Thymus (tissue), 11 donors: ENCODE measurements around the gene TATDN2. TPM values are rescaled to one million over a fixed set of nuclear protein-coding genes. Genes with fewer than 3 reads are reported as not detected.
A peak's percentile ranks its signal among the peaks of the same experiment; 100 is the strongest.

Experiments used
- DNase-seq, 9 donors: peaks; one replicate each; pipeline ENCODE4 v3.0.0-alpha.2; 2013; ENCODE audit warnings: low spot score in 9 of 9, low read depth in 6 of 9, missing footprints in 1 of 9
- H3K27ac ChIP-seq, 2 donors: one replicate each; pipeline ENCODE4 v1.5.1; 2013; ENCODE audit warnings: control low read depth in 1 of 2, low read depth in 1 of 2, low read length in 1 of 2, mild to moderate bottlenecking in 1 of 2, moderate library complexity in 1 of 2
- H3K27me3 ChIP-seq, 2 donors: one replicate each; pipeline ENCODE4 v1.5.1; 2013; ENCODE audit warnings: low read length in 1 of 2; ENCODE audit not compliant: control insufficient read depth in 2 of 2, insufficient read depth in 1 of 2
- H3K36me3 ChIP-seq, 2 donors: one replicate each; pipeline ENCODE4 v1.5.1; 2013; ENCODE audit warnings: low read length in 1 of 2, mild to moderate bottlenecking in 1 of 2, moderate library complexity in 1 of 2; ENCODE audit not compliant: control insufficient read depth in 2 of 2, insufficient read depth in 2 of 2
- H3K4me1 ChIP-seq, 2 donors: one replicate each; pipeline ENCODE4 v1.5.1; 2013; ENCODE audit warnings: low read length in 2 of 2; ENCODE audit not compliant: control insufficient read depth in 2 of 2, insufficient read depth in 2 of 2
- H3K4me3 ChIP-seq, 2 donors: one replicate each; pipeline ENCODE4 v1.5.1; 2013; ENCODE audit warnings: low read length in 2 of 2, control low read depth in 1 of 2, mild to moderate bottlenecking in 1 of 2
- H3K9me3 ChIP-seq, 2 donors: one replicate each; pipeline ENCODE4 v1.5.1; 2013; ENCODE audit warnings: low read length in 1 of 2, mild to moderate bottlenecking in 1 of 2; ENCODE audit not compliant: control insufficient read depth in 2 of 2, insufficient read depth in 1 of 2
- WGBS: extraction: QIAGEN DNeasy Blood & Tissue Kit; methylation state at CpG from one replicate; pipeline ENCODE4 v1.1.7; 2013; 5-methylcytosine and 5-hydroxymethylcytosine counted together
- polyA plus RNA-seq: library from polyadenylated mRNA; stranded (reverse); fragments of 200-250 nt; gene quantifications from one replicate; pipeline ENCODE4 v1.2.3, GENCODE V29; 2013
- total RNA-seq: library from RNA; stranded (reverse); fragments of 120-200 nt; gene quantifications from one replicate; pipeline ENCODE4 v1.2.4, GENCODE V29; 2013
- donor health status: healthy.

The TATDN2 gene
- total and polyA plus RNA-seq, 2 donors: 19.2 to 24.4 TPM

DNA sequence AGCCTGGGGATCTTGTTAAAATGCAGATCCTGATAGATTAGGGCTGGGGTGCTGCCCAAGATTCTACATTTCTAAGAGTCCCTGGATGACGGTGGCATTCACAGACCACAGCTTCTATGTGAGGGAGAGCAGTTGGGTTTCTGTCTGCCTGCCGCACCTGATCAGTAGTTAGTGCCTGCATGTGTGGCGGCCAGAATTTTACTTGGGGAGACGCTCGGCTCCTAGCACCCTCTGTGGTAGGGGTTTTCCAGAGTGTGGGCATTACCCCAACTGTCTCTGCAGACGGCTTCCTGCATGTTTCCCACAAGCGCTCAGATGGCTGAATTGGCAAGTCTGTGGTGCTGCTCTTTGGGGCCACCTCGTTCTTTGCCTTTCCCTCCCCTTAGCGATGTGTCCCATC lies 36.2 kb downstream of the TATDN2 start:
- no peaks in the 10 kb centered on the region for H3K9me3 ChIP-seq
- 30% methylated on average over 9 of the region's 9 CpGs for WGBS
- H3K4me3 ChIP-seq: no peak overlapping the region
- peaks cover 61 to 87% of the 10 kb centered on the region in 2 donors for H3K36me3 ChIP-seq
- peaks cover 0 to 13% of the 10 kb centered on the region in 2 donors for H3K4me1 ChIP-seq
- no peaks in the 10 kb centered on the region for H3K27me3 ChIP-seq
- no peak overlapping the region for H3K27ac ChIP-seq
- no peak for DNase-seq

DNA sequence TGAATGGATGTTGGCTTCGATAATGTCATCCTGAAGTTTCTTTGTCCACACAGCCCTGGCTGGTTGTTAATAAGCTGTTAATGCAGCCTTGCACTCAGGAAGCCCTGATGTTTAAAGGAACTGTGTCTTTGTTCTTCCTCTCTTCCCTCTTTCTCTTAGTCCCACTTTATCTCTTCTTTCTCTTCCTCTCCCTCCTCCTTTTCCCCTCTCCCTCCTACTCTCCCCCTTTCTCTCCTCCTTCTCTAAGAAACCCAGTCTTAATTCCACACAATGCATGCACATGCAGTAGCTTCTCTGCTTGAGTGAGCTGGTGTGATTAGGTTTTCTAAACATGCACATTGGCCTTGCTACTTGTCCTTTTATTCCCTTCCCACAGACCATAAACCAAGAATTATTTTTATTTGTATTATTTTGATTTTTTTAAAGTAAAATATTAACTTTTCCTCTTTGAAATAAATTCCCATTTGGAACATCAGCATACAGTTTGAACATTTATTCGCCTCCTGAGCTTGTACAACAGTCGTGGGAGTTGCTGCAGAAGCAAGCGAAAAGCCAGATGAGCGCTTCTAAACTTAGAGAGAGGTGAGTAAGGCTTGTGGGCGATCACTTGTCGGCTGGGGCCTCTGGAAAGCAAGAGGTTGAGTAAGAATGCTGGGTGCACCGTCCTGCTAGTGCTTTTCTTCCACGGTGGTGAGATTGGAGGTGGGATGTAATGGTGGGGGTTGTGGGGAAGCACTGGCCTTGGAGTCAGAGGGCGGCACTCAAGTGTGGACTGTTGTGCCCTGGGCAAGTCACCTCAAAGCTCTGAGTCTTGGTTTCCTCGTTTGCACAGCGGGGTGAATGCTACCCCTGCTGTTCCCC lies 37.2 kb downstream of the TATDN2 start:
- Histone ChIP-seq H3K27me3 (no peaks in the 10 kb centered on the region), H3K9me3 (no peaks in the 10 kb centered on the region), H3K36me3 (peaks cover 50 to 77% of the 10 kb centered on the region in 2 donors), H3K27ac (no peak overlapping the region), H3K4me1 (peaks cover 0 to 13% of the 10 kb centered on the region in 2 donors), H3K4me3 (no peak overlapping the region)
- 92% methylated on average over 12 of the region's 12 CpGs for WGBS
- no peak for DNase-seq

DNA sequence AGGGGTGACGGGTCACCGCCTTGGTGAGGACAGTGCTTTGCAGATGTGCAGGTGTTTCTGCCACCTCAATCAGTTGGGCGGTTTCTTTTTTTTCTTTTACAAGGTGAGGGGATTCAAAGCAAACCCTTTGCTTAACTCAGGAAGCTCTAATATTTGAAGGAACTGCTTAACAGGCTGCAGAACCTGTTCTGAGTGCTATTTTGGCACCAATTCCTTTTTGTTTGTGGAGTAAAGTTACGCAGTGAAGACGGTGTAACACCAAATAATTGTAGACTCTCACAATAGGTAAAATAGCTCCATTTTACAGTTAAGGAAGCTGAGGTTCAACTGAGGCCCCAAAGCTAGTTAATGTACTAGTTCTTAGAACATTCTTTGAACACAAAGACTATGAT lies 37.9 kb downstream of the TATDN2 start:
- no peak for DNase-seq
- H3K27me3 ChIP-seq: no peaks in the 10 kb centered on the region
- H3K4me1 ChIP-seq: peaks cover 0 to 14% of the 10 kb centered on the region in 2 donors
- no peak overlapping the region for H3K4me3 ChIP-seq
- H3K27ac ChIP-seq: no peak overlapping the region
- H3K36me3 ChIP-seq: peaks cover 47 to 76% of the 10 kb centered on the region in 2 donors
- H3K9me3 ChIP-seq: no peaks in the 10 kb centered on the region
- 92% methylated on average over 5 of the region's 5 CpGs for WGBS

GRCh38 chr3:10286596-10287295 lies 38.5 kb downstream of the TATDN2 start:
- Histone ChIP-seq H3K27ac (no peak overlapping the region), H3K9me3 (no peaks in the 10 kb centered on the region), H3K36me3 (peaks cover 46 to 79% of the 10 kb centered on the region in 2 donors), H3K4me3 (no peak overlapping the region), H3K4me1 (peaks cover 0 to 18% of the 10 kb centered on the region in 2 donors), H3K27me3 (no peaks in the 10 kb centered on the region)
- WGBS: 94% methylated on average over 2 of the region's 2 CpGs
- peak in 6 of 9 donors; percentile 26 to 73 (median 42) for DNase-seq

DNA sequence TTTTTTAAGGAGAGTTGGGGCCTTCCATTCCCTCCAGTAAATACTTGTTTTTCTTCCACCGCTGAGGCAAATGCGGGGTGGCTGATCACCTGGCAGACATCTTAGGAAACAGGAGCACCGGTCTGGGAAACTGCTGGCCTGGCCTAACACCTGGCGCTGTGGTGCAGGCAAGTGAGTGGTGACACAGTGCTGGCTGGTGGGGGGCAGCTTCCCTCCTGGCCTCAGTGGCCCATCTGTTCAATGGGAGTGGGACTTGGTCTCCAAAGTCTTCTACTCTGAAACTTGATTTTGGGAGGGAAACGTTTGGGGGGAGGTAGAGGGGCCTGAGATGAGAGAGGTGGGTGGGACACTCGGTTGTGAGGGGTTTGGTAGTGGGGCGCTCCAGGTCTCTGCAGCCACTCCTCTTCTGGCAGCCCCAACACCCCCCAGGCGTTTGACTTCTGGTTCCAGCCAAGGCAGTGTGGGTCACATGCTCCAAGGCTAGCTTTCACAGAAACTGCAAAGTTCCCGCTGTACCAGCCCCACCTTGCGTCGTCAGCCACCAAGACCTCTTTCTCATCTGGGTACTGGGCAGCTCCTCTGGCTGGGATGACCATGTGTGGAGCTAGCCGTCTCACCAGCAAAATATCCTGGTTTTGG lies 39.8 kb downstream of the TATDN2 start:
- no peak for DNase-seq
- 98% methylated on average over 12 of the region's 12 CpGs for WGBS
- peaks cover 38 to 72% of the 10 kb centered on the region in 2 donors for H3K36me3 ChIP-seq

DNA sequence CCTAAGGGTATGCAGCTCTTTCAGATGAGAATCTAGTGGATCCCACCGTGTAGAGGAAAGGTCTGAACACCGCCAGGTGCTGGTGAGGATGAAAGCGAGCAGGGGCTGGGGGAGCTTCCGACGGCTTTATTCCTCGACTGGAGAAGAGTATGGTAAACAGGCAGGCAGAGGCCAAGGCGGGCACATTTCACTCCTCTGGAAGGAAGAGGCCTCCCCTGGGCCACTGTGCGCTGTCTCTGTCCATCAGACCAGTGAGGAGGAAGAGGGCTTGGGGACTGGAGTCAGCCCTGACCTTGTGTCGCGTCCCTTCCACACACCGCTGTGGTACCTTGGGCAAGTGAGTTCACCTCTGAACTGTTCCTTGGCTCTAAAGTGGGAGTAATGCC lies 40.3 kb downstream of the TATDN2 start:
- no peak for DNase-seq
- Histone ChIP-seq H3K27me3 (no peaks in the 10 kb centered on the region), H3K4me1 (peaks cover 0 to 30% of the 10 kb centered on the region in 2 donors), H3K27ac (no peak overlapping the region), H3K9me3 (no peaks in the 10 kb centered on the region), H3K36me3 (peaks cover 33 to 69% of the 10 kb centered on the region in 2 donors), H3K4me3 (no peak overlapping the region)
- 98% methylated on average over 11 of the region's 11 CpGs for whole genome bisulfite sequencing

More for the DNA sequence above, 39.8 kb downstream of the TATDN2 start:
- Histone ChIP-seq H3K9me3 (no peaks in the 10 kb centered on the region), H3K27ac (no peak overlapping the region), H3K4me3 (no peak overlapping the region), H3K27me3 (no peaks in the 10 kb centered on the region), H3K4me1 (peaks cover 0 to 28% of the 10 kb centered on the region in 2 donors)

DNA sequence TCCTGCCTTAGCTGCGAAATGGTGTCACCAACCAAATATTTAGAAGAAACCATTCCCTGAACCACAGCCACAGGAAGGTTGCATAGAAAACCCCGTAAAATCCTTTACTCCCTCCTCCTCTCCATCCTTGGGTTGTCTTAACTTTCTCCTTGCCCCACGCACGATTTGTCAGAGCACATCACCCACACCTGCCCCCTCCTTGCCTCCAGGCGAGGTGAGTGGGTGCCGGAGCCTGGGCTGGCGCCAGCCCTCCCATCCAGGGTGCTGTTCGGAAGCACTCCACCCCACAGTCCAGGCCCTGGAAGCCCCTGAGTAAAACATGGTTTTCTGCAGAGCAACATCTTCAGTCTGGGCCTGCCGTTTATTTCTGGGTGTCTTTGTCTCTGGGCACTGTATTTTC lies 40.8 kb downstream of the TATDN2 start:
- H3K27ac ChIP-seq: no peak overlapping the region

DNA sequence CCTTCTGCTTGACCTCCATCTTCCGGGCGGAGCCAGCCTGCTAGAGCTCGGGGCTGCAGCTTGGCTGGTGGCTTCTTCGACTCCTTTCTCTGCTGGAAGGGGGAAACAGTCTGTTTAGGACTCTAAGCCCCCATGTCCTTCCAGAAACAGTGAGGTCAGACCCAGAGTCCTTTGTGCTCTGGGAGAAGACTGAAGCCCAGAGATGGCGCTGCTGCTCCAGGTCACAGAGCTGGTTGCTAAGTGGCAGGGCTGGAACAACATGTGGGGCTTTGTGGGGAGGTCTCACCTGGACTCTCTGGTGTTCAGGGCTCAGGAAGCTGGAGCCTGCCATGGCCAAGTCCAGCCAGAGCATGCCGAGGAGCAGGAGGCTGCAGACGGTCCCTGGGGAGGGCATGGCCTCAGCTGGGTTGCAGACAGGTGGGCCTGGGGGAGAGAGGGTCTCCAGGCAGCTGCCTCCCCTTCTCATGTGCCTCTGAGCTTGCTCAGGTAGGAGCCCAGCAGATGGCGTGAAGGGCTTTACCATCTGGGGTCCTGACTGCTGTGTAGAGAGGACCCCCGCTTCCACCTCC lies 41.6 kb downstream of the TATDN2 start:
- DNase-seq: no peak
- Histone ChIP-seq H3K4me1 (peaks cover 0 to 21% of the 10 kb centered on the region in 2 donors), H3K36me3 (peaks cover 29 to 59% of the 10 kb centered on the region in 2 donors)

More for the DNA sequence above, 40.8 kb downstream of the TATDN2 start:
- peaks cover 29 to 64% of the 10 kb centered on the region in 2 donors for H3K36me3 ChIP-seq
- H3K9me3 ChIP-seq: no peaks in the 10 kb centered on the region
- H3K4me1 ChIP-seq: peaks cover 0 to 25% of the 10 kb centered on the region in 2 donors
- H3K4me3 ChIP-seq: no peak overlapping the region
- DNase-seq: no peak
- no peaks in the 10 kb centered on the region for H3K27me3 ChIP-seq
- 96% methylated on average over 9 of the region's 9 CpGs for WGBS

More for the DNA sequence above, 41.6 kb downstream of the TATDN2 start:
- Histone ChIP-seq H3K27ac (no peak overlapping the region), H3K4me3 (no peak overlapping the region), H3K27me3 (no peaks in the 10 kb centered on the region), H3K9me3 (no peaks in the 10 kb centered on the region)
- 98% methylated on average over 9 of the region's 9 CpGs for WGBS
